ENCODE data around the gene ZNF19. TPM values are rescaled to one million over a fixed set of nuclear protein-coding genes. Genes with fewer than 3 reads are reported as not detected.
A peak's percentile ranks its signal among the peaks of the same experiment; 100 is the strongest.

The ZNF19 gene
- total and polyA plus RNA-seq, 9 of the 15 experiments (the other 6 are each of a cell fraction or from before 2014, with no cell fraction given) = 1.2 to 2.8 (median 1.8) TPM

GRCh38 chr16:71449020-71449419 is 40.1 kb downstream of the ZNF19 start (continued):
- TF ChIP-seq, protein P1, sequence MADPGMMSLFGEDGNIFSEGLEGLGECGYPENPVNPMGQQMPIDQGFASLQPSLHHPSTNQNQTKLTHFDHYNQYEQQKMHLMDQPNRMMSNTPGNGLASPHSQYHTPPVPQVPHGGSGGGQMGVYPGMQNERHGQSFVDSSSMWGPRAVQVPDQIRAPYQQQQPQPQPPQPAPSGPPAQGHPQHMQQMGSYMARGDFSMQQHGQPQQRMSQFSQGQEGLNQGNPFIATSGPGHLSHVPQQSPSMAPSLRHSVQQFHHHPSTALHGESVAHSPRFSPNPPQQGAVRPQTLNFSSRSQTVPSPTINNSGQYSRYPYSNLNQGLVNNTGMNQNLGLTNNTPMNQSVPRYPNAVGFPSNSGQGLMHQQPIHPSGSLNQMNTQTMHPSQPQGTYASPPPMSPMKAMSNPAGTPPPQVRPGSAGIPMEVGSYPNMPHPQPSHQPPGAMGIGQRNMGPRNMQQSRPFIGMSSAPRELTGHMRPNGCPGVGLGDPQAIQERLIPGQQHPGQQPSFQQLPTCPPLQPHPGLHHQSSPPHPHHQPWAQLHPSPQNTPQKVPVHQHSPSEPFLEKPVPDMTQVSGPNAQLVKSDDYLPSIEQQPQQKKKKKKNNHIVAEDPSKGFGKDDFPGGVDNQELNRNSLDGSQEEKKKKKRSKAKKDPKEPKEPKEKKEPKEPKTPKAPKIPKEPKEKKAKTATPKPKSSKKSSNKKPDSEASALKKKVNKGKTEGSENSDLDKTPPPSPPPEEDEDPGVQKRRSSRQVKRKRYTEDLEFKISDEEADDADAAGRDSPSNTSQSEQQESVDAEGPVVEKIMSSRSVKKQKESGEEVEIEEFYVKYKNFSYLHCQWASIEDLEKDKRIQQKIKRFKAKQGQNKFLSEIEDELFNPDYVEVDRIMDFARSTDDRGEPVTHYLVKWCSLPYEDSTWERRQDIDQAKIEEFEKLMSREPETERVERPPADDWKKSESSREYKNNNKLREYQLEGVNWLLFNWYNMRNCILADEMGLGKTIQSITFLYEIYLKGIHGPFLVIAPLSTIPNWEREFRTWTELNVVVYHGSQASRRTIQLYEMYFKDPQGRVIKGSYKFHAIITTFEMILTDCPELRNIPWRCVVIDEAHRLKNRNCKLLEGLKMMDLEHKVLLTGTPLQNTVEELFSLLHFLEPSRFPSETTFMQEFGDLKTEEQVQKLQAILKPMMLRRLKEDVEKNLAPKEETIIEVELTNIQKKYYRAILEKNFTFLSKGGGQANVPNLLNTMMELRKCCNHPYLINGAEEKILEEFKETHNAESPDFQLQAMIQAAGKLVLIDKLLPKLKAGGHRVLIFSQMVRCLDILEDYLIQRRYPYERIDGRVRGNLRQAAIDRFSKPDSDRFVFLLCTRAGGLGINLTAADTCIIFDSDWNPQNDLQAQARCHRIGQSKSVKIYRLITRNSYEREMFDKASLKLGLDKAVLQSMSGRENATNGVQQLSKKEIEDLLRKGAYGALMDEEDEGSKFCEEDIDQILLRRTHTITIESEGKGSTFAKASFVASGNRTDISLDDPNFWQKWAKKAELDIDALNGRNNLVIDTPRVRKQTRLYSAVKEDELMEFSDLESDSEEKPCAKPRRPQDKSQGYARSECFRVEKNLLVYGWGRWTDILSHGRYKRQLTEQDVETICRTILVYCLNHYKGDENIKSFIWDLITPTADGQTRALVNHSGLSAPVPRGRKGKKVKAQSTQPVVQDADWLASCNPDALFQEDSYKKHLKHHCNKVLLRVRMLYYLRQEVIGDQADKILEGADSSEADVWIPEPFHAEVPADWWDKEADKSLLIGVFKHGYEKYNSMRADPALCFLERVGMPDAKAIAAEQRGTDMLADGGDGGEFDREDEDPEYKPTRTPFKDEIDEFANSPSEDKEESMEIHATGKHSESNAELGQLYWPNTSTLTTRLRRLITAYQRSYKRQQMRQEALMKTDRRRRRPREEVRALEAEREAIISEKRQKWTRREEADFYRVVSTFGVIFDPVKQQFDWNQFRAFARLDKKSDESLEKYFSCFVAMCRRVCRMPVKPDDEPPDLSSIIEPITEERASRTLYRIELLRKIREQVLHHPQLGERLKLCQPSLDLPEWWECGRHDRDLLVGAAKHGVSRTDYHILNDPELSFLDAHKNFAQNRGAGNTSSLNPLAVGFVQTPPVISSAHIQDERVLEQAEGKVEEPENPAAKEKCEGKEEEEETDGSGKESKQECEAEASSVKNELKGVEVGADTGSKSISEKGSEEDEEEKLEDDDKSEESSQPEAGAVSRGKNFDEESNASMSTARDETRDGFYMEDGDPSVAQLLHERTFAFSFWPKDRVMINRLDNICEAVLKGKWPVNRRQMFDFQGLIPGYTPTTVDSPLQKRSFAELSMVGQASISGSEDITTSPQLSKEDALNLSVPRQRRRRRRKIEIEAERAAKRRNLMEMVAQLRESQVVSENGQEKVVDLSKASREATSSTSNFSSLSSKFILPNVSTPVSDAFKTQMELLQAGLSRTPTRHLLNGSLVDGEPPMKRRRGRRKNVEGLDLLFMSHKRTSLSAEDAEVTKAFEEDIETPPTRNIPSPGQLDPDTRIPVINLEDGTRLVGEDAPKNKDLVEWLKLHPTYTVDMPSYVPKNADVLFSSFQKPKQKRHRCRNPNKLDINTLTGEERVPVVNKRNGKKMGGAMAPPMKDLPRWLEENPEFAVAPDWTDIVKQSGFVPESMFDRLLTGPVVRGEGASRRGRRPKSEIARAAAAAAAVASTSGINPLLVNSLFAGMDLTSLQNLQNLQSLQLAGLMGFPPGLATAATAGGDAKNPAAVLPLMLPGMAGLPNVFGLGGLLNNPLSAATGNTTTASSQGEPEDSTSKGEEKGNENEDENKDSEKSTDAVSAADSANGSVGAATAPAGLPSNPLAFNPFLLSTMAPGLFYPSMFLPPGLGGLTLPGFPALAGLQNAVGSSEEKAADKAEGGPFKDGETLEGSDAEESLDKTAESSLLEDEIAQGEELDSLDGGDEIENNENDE (IDR thresholded peaks at IDR 0.05; ENCODE audit: low read depth, low read length) = no peak
- TF ChIP-seq SP1 (CRISPR knock-in tag; IDR thresholded peaks at IDR 0.05) (no peak), TAF7 (tag; IDR thresholded peaks at IDR 0.05) (no peak), RBM25 (IDR thresholded peaks at IDR 0.05; ENCODE audit: low read depth, low read length, severe bottlenecking) (peak; percentile 40), BCLAF1 (IDR thresholded peaks at IDR 0.05; ENCODE audit: borderline replicate concordance in 1 of 2, control insufficient read depth in 1 of 2, low read depth in 2 of 2, low read length in 1 of 2) (no peak)
